CD4-positive, alpha-beta T cell treated with Interleukin-1 beta for 1 hour (primary cell): ENCODE measurements around the gene PRTN3.

ENCODE experiments used
- DNase-seq, 2 donors: peaks; one replicate each; pipeline ENCODE4 v3.0.0-alpha.2; 2020 to 2022

PRTN3 gene

GRCh38 chr19:803686-804418 is 36.9 kb upstream of the PRTN3 start:
- no peak for DNase-seq

GRCh38 chr19:804419-805165 is 36.2 kb upstream of the PRTN3 start:
- no peak for DNase-seq

GRCh38 chr19:805166-805551 is 35.6 kb upstream of the PRTN3 start:
- no peak for DNase-seq

- DNase-seq, result no peak
Observed at GRCh38 chr19:805600-806550, 34.9 kb upstream of the PRTN3 start.

- no peak for DNase-seq
Observed at GRCh38 chr19:806815-807421, 33.9 kb upstream of the PRTN3 start.

- DNase-seq, result no peak
Observed at GRCh38 chr19:807627-808422, 33.0 kb upstream of the PRTN3 start.

GRCh38 chr19:808423-808775 is 32.4 kb upstream of the PRTN3 start:
- DNase-seq, result no peak

GRCh38 chr19:810077-810855 is 30.5 kb upstream of the PRTN3 start:
- no peak for DNase-seq

GRCh38 chr19:810883-811489 is 29.8 kb upstream of the PRTN3 start:
- no peak for DNase-seq

GRCh38 chr19:811506-812048 is 29.2 kb upstream of the PRTN3 start:
- no peak for DNase-seq

GRCh38 chr19:812049-812746 is 28.6 kb upstream of the PRTN3 start:
- no peak for DNase-seq

GRCh38 chr19:812747-813218 is 28.0 kb upstream of the PRTN3 start:
- no peak for DNase-seq

GRCh38 chr19:813219-814151 is 27.3 kb upstream of the PRTN3 start:
- no peak for DNase-seq

GRCh38 chr19:814152-815078 is 26.4 kb upstream of the PRTN3 start:
- DNase-seq, result no peak

- DNase-seq, result no peak
Observed at GRCh38 chr19:815079-815774, 25.6 kb upstream of the PRTN3 start.

GRCh38 chr19:815775-816499 is 24.9 kb upstream of the PRTN3 start:
- no peak for DNase-seq
